GM21576 (cell line): Measurements from ENCODE around the gene GPR162.
"Not testable (repeated sequence)": the region's sequence is repeated elsewhere in the genome, so short reads cannot be mapped to it uniquely, and the experiment has no call there.

Source experiments
- ATAC-seq: cut with Tn5 transposase; IDR thresholded peaks from one replicate; pipeline ENCODE4 v1.9.1; 2021; ENCODE audit warnings: mild to moderate bottlenecking, moderate library complexity; ENCODE audit not compliant: unreplicated experiment

GPR162 gene

DNA sequence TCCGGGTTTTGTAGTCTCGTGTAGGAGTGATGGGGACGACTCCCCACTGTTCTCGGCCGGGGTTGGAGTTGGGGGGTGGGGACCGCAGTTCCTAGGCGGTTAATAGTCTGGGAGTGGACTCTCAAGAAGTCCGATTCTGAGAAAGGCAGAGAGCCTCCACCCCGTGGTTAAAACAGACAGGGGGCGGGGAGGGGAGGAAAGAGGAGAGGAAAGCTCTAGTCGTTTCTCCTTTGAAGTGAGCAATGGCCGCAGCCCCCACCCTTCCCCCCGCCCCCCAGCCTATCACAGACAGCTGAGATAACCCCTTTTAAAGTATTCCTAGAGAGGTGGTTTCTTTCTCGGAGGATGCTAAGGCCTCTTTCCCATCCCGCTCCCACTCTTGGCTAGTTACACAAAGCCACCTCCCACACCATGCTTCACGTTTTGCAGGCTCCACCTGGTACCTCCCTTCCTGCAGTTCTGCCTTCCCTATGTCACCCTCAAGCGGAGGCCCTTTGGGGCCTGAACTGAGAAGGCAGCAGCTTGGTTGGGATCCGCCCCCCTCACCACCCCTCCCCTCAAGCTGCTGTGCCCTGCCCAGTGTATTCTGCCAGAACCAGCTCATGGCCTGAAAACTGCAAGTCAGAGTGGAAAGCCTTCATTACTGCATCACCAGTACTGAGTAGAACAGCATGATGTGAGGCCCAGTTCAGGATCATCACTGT is 31.2 kb downstream of the GPR162 start:
- no peak for ATAC-seq

DNA sequence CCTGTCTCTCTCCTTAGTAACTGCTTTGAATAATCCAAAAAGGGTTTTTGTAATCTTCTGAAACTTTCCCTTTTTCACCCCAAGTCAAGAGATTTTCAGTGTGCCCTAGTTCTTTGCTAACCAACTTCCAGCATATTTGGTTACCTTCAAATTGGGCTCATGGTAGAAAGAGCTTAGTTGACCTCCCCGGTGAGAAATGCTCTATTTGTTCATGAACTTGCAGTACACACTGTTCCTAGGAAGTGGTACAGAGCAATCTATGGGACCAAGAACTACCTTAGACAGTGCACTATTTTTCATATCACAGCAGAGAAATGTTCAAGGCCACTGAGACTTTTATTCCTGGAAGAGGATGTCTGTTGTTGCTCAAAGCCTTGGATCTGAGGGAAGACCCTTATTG is 32.0 kb downstream of the GPR162 start:
- no peak for ATAC-seq

DNA sequence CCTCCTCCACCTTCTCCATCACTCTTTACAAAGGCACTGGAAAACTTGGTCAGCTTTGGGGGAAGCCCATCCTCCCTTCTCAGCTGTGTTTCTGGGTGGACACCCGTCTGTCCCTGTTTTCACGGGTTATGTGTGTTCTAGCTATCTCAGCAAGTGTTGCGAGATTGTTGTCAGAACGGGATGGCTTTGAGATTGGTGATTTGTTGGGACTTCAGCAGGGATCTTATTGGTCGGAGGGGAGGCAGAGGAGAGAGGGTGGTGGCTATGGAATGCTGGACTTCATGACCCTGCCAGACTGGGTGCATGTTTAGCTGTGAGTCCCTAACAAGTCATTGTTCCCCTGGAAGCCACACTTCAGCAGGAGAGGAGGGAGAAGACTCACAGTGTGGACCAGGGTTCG is 32.4 kb downstream of the GPR162 start:
- no peak for ATAC-seq

DNA sequence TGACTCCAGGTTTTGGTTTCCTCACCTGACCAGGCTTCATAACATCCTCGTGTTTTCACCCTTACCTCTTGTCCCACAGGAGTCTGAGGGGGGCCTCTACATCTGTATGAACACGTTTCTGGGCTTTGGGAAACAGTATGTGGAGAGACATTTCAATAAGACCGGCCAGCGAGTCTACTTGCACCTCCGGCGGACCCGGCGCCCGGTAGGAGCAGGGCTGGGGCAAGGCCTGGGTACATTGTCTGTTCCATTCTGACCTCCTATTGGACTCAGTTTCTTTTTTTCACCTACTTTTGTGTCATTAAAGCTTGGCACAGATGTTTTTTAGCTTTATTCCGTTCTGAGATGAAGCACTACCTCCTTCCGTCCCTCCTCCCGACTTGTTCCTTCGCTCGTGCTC is 33.7 kb downstream of the GPR162 start:
- ATAC-seq = no peak

DNA sequence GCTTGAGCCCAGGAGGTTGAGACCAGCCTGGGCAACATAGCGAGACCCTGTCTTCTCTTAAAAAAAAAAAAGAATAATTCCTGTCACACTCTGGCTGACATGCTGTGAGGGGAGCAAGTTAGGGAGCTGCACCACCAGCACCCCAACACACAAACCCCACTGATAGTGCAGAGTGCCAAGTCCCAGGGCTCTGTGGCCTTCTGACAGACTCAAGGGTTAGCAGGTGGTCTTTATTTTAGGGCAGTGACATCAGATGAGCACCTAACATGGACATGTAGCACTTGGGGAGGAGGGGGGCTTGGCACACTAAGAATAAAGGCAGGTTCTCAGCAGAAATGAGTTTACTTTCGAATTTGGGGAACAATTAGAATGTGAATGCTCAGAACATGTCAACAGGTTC is 37.2 kb downstream of the GPR162 start:
- ATAC-seq = no peak

DNA sequence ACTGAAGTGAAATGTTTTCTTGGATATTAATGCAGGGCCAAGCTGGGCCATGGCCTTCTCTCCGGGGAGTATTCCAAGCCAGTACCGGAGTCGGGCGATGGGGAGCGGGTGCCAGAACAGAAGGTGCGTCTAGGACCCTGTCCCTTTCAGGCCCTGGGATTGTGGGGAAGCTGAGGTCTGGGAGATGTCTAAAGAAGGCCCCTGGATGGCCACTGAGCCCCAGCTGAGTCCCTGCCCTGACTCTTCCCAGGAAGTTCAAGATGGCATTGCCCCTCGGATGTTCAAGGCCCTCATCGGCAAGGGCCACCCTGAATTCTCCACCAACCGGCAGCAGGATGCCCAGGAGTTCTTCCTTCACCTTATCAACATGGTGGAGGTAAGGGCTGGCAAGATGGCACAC is 38.5 kb downstream of the GPR162 start:
- no peak for ATAC-seq

DNA sequence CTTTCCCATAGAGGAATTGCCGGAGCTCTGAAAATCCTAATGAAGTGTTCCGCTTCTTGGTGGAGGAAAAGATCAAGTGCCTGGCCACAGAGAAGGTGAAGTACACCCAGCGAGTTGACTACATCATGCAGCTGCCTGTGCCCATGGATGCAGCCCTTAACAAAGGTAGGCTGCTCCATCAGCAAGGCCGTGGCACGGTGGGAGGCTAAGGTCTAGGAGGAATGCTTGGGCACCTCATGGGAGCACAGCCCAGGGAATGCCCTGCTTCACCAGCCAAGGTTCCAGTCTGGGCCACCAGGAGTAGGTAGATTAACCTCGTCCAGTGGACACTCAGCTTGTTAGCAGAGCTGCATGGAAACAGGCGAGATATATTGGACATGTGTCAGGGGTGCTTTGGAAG is 39.3 kb downstream of the GPR162 start:
- no peak for ATAC-seq

DNA sequence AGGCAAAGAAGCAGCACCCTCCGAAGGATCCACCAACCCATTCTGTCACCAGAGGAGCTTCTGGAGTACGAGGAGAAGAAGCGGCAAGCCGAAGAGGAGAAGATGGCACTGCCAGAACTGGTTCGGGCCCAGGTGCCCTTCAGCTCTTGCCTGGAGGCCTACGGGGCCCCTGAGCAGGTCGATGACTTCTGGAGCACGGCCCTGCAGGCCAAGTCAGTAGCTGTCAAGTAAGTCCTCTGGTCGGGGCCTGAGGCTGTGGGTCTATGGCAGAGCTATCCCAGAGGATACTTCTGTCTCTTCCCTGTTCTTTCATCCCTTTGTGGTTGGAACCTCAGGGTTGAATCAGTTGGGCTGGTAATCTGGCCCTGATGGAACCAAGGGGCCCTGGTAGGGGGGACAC is 39.8 kb downstream of the GPR162 start:
- no peak for ATAC-seq

DNA sequence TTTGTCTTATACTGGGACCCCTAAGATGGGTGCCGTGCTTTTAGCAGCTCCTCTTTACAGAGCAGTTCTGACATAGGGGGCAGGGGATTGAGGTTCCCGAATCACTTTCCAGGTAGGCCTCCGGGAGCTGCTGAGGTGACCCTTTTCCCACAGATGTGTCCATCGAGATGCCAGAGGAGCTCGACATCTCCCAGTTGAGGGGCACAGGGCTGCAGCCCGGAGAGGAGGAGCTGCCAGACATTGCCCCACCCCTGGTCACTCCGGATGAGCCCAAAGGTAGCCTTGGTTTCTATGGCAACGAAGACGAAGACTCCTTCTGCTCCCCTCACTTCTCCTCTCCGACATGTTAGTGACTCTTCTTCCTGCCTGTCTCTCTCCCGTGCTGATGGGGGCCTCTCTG is 41.4 kb downstream of the GPR162 start:
- ATAC-seq = no peak

DNA sequence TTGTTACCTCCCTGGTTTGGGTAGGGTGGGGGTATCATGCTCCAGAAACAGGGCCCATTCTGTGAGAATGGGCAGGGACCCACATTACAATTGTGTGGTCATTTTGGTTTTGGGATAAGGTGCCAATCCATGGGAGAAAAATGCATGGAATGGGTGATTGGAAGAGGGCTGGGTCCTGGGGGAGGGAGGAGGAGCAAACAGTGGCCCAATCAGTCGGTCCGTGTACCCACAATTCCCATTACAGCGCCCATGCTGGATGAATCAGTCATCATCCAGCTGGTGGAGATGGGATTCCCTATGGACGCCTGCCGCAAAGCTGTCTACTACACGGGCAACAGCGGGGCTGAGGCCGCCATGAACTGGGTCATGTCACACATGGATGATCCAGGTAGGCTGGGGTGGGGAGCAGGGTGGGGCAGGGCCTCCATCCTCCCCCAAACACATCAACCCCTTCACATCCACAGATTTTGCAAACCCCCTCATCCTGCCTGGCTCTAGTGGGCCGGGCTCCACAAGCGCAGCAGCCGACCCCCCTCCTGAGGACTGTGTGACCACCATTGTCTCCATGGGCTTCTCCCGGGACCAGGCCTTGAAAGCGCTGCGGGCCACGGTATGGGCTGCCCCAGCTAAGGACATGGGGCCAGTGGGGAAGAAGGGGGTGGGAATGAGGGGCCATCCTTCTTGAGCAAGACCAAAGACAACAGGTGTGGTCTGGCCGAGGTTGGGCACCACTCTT is 42.1 kb downstream of the GPR162 start:
- no peak for ATAC-seq

DNA sequence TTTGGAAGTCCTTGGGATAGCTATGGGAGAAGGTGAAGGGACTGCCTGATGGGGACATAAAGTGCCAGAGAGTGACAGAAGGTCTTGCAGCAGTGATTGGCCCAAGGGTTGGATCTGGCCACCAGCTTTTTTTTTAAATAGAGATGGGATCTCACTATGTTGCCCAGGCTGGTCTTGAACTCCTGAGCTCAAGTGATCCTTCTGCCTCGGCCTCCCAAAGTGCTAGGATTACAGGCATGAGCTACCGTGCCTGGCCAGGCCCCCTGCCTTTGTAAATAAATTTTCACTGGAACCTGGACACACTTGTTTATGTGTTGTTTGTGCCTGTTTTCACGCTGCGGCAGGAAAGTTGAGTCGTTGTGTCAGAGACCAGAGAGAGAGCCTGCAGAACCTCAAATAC is 43.7 kb downstream of the GPR162 start:
- ATAC-seq = not testable (repeated sequence)

DNA sequence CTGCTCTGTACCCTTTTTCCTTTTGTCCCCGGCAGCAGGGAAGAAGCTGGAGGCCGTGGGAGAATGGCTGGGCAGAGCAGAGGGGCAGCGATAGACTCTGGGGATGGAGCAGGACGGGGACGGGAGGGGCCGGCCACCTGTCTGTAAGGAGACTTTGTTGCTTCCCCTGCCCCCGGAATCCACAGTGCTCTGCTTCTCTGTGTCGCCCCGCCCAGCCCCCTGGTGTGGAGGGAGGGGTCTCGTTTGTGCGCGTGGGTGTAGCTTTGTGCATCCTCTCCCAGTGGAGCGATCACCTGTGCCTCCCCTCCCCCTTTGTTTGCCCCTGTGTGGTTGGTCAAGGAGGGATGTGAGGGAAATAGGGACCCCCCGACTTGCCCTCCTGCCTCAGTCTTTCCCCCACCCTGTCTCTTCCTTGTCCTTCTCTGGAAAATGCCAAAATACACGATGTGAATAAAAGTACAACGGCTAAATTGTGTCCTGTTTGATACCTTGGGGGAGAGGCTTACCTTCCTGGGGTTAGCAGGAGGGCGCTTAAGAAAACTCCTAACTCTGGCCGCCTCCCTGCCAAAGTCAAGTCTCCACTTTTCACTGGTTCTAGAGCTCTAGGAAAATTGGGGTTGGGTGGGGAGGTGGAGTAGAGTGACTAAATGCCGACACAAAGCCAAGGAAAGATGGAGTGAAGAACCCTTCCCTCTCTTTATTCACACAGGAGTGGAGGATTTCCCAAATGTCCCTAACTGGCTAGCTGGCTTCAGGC is 44.7 kb downstream of the GPR162 start:
- ATAC-seq = no peak

DNA sequence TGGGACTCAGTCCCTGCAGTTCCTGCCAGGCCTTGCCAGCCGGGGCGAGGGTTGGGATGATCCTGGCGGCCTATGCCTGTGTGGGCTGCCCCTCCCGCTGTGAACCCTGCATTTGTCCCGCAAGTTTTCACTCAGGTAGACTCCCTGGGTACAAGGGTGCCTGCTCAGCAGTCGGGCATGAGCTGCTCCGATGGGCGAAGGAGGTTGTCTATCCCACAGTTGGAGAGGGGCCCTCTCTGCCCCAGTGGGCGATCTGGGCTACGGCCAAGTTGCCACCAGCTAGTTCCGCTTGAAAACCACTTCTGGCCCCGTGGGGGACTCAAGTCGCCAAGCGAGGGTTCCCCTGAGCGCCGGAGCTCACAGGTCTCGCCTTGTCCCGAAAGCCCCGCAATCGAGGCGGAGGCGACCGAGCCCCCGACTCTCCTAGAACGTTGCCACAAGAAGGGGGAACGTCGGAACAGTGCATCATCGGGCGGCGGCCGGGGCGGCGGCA is 45.3 kb downstream of the GPR162 start:
- peak; percentile 6 for ATAC-seq

DNA sequence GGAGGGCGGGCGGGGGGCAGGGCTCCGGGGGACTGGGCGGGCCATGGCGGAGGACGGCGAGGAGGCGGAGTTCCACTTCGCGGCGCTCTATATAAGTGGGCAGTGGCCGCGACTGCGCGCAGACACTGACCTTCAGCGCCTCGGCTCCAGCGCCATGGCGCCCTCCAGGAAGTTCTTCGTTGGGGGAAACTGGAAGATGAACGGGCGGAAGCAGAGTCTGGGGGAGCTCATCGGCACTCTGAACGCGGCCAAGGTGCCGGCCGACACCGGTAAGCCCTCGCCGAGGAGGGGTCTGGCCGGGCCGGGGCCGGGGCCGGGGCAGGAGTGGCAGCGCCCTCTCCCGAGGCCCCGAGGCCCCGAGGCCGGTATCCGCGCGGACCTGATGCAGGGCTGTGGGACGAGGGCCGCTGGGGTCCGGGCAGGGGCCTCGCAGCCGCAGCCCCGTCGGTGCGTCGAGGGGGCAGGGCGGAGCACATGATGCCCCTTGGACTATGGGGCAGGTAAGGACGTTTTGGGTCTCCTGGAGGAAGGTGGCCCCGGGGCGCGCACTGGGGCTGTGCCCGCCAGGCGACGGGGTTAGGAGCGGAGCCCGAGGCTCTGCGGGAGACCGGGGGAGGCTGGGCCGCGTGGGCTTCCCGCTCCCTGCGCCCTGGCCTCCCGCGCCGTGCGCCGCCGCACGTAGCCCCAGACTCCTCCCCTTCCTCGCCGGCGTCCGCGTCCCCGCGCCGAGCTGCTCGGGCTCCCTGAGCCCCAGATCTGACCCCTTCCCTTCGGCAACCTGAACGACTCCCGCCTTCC is 46.0 kb downstream of the GPR162 start, which contains the start of gene TPI1:
TPI1 (plus strand) TSS at position 119 of the 798 bp plus-strand sequence; CDS start at position 155, 36 bp downstream.
- ATAC-seq = peak; percentile 47

DNA sequence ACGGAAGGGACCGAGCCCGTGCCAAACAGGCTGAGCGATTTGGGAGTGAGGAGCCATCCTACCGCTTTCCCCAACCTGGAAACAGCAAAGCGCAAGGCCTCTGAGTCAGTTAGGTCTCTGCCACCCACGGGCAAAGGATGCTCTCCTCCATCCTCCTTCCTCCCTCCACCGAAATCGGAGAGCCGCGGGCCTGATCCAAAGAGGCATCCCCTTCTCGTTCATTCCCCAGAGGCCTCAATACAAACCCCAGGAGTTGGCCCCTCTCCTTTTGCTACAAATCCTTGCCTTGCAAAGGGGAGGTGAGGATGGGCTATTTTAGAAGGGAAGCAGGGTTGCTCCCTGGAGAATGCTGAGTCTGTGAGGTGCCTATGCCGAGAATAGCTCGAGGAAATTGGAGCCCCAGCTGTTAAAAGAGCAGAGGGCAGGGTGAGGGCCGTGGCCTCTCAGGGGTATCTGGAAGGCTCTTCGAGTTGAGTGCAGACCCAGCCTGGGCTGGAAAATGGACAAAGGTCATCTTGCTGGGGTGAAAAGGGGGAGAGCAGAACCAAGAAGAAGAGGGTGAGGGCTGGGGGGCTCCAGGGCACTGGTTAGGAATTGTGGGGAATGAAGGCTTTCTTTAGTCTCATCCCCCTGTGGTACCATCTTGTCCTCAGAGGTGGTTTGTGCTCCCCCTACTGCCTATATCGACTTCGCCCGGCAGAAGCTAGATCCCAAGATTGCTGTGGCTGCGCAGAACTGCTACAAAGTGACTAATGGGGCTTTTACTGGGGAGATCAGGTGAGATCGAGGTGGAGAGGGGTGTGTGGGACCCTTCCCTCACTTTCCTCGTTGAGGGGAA is 46.8 kb downstream of the GPR162 start:
- no peak for ATAC-seq

DNA sequence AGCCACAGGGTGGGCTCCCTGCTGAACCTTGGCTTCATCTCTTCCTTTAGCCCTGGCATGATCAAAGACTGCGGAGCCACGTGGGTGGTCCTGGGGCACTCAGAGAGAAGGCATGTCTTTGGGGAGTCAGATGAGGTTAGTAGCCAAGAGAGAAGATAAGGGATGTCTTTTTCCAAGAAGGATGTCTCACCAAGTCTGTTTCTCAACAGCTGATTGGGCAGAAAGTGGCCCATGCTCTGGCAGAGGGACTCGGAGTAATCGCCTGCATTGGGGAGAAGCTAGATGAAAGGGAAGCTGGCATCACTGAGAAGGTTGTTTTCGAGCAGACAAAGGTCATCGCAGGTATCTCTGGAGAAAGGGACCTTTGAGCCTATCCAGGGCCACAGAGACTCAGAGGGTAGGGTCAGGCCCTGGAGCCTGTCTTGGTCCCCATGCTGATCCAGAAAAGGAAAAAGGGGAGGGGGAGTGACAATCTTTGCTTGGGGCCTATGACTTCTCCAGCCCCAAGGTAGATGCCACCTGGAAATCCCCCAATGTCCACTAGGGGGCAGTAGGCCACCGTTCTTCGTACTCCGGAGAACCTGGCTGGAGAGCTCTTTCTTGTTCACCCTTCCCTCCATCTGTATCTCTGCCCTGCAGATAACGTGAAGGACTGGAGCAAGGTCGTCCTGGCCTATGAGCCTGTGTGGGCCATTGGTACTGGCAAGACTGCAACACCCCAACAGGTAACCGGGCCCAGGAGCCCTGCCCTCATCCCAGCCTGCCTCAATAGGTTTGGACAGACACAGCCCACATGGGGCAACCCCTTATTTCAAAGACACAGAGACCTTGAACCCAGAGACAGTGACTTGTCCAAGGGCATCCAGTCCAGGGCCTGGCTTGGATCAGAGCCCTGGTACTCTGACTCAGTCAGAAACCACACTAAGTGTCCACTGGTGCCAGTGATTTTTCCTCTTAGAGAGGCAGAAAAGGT is 47.7 kb downstream of the GPR162 start:
- no peak for ATAC-seq

DNA sequence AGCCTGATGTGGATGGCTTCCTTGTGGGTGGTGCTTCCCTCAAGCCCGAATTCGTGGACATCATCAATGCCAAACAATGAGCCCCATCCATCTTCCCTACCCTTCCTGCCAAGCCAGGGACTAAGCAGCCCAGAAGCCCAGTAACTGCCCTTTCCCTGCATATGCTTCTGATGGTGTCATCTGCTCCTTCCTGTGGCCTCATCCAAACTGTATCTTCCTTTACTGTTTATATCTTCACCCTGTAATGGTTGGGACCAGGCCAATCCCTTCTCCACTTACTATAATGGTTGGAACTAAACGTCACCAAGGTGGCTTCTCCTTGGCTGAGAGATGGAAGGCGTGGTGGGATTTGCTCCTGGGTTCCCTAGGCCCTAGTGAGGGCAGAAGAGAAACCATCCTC is 48.7 kb downstream of the GPR162 start:
- ATAC-seq = not testable (repeated sequence)

DNA sequence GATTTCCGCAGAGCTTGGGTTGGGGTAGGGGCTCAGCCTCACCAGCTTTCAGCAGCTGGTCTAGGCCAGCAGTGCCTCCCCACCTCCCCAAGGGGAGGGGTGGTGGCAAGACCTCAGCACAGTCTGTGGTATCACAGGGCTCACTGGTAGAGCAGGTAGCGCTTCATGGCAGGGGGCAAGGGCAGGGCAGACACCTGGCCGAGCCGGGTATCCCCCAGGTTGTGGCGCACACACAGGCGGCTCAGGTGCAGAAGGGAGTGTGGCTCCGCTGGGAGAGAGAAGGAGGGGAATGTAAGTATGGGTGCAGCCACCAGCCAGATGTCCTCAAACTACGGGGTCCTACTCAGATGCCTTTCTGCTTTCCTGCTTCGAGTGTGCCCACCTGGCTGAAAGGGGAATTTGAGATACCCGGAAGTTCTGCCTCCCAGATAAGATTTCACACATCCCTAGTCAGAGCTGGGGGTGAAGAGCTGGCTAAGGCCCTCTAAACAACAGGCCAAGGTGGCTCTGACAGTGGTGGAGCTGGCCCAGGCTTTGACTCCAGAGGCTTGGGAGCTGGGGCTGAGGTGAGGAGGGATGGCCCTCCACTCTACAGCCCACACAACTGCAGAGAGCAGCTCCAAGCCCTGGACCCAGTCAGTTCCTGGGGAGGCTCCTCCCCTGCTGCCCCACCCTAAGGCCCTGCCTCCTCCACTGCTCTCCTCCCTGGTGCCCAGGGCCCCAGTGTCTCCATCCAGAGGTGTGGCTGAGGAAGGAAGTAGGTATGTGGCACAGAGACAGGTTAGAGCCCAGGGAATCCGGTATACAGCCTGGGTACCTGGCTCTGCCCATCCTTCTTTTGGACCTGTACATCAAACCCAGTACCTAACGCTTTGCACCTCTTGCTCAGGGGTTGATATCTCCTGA is 49.7 kb downstream of the GPR162 start:
- no peak for ATAC-seq
